HG03064 (cell line): ENCODE measurements around the gene EWSR1.

ENCODE experiments used
- ATAC-seq: cut with Tn5 transposase; IDR thresholded peaks from one replicate; pipeline ENCODE4 v1.9.1; 2021; ENCODE audit warnings: low read depth; ENCODE audit not compliant: unreplicated experiment

The EWSR1 gene

DNA sequence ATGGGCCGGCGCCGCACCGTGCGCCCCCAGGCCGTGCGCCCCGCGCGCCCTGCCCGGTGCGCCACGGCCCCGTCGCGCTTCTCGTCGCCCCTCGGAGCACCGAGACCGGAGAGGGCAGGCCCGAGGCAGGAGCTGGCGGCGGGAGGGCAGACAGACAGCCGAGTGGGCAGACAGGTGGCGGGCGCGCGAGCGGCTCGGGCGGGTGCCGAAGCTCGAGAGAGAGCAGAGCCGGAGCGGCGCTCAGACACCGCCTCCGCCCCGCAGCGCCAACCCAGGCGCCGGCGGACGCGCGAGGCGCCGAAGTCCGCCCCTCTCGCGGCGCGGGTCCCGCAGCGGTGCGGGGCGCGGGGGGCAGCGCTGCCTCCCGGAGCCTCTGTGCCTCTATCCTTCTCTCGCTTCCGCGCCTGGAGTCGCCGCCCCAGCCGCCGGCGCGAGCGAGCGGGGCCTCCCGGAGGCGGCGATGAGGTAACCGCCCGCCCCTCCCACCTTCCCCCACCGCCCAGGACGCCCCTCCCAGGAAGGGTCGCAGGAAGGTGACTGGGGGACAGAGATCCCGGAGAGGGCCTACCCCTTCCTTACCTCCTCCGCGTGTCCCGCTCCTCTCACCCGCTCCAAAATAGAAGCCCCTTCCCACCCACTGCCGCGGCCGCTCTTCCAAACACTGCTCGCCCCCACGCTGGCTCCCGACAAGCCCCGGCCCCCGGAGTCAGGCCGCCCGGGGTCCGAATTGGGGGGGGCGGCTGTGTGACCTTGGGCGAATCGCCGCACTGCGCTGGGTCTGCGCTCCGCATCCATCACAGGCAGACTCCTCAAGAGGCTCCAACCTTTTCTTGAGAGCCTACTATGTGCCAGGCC is 47.4 kb downstream of the EWSR1 start, which contains the start of gene RASL10A:
Gene RASL10A (minus strand): TSS at position 412 of the 855 bp plus-strand sequence. CDS start 451 bp downstream, outside the sequence.
- no peak for ATAC-seq

DNA sequence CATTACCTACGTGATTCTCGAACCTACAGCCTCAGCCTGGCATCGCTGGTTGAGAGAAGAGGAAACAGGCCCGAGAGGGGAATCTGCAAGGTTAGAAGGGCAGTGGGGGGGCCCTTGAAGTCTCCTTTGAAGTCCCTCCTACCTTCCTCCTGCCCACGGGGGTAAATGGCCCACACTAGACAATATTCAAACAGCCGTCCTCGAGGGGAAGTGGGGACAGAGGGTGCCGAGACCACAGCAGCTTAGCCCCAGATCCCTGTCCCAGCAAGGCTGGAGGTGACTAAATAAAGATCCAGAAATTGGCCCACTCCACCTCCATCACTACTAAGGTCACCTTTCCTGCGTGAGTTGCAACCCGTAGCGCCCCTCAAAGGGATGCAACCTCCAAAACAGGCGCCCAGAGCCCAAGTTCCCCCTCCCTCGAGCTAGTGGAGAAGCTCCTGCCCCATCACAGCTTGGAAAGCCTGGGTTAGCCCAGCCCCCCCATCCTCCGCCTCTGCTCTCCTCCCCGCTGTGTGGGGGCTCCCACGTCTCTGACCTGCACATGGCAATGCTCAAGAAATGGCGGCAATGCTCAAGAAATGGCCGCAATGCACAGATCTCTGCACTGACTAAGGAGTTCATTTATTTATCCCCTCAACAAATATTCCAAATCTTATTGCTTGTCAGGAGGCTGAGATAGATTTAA is 48.2 kb downstream of the EWSR1 start:
- no peak for ATAC-seq

- ATAC-seq, result no peak
These were observed 49.9 kb downstream of the EWSR1 start for GRCh38 chr22:29317827-29318454.

DNA sequence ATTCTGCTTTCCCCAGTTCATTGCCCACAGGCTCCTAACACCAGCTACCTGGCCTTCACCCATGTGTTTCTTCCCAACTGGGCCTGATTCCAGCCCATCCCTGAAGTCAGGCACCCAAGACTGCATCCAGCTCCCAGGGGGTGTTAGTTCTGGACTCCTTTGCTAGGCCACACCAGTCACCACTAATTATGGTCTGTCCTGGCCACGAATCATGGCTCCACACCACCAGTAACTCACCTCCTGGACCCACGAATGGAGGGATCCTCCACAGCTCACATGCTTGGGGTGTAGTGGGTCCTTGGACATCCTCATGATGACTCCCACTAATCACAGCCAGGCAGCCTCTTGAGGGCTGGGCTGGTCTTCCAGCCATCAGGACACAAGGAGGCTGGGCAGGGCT is 51.0 kb downstream of the EWSR1 start:
- no peak for ATAC-seq

DNA sequence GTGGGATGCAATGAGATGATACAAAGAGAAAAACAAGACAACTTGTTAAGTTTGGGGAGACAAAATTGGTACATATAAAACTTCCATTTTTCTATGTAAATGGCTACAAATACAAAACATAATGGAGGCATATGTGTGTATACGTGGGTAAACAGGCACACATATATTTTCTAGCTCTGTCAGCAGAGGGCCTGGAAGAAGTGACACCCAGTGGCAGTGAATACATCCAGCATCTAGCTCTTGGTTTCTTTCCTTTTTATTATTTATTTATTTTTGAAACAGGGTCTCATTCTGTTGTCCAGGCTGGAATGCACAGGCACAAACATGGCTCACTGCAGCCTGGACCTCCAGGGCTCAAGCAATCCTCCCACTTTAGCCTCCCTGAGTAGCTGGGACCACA is 52.5 kb downstream of the EWSR1 start:
- no peak for ATAC-seq

GRCh38 chr22:29323641-29324040 is 55.6 kb downstream of the EWSR1 start:
- ATAC-seq, result no peak

GRCh38 chr22:29325356-29325755 is 57.3 kb downstream of the EWSR1 start:
- ATAC-seq, result no peak

DNA sequence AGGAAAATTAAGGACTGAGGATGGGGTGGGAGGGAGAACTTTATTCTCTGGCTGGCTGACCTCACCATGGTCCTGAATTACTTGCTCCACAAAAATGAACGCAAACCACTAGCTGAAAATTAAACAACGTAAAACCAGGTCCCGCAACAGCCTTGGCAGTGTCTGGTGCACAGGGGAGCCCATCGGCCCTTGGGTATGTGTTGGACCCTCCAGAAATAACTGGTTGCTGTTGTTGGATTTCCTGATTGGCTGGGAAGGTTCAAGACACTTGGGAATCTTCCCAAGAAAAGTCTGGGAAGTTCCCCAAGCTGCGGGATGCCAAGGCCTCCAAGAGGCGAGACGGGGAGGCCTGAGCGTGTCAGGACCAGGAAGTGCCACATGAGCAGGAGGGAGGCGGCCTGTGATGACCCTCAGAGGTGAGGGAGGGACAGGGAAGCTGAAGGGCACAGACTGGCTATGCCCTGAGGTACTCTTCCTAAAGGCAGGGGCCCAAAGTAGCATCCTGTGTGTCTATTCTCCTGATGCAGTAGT is 57.8 kb downstream of the EWSR1 start:
- no peak for ATAC-seq

- ATAC-seq, result no peak
These were observed 58.4 kb downstream of the EWSR1 start for GRCh38 chr22:29326481-29326880.

GRCh38 chr22:29327089-29327764 is 59.2 kb downstream of the EWSR1 start:
- no peak for ATAC-seq

DNA sequence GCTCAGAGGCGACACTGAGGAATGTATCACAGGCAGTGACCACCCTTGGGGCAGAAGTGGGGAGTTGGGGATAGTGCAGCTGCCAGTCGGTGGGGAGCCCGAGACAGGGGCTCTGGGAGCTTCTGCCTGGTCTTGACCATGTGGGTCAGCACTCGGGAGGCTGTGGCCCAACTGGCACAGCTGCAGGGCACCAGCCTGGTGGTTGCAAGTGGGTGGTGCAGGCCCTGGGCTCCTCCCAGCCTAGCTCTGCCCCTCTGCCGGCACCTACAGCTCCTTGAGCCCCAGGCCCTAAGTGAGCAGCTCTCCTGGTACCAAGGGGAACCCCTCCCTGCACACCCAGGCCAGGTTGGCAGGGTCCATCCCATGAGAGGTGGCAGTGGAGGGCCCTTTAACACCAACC is 60.0 kb downstream of the EWSR1 start:
- no peak for ATAC-seq

- ATAC-seq, result no peak
These were observed 60.8 kb downstream of the EWSR1 start for GRCh38 chr22:29328566-29329500.

DNA sequence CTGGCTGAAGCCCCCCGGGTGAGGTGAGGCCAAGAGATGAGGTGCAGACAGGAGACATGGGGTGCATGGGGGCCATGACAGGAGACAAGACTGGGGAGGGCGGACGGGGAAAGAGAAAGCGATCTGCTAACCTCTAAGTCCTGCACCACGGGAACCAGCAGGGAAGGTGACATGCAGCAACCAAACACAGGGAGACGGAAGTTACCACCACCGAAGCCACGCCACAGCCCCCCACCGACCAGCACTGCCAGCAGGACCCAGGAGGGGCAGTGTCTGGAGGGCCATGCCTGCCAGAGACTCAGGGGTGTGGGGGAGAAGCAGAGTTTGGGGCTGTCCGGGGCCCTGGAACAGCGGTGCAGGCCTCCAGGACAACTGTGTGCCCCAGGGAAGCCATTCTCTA is 61.5 kb downstream of the EWSR1 start:
- ATAC-seq, result no peak

DNA sequence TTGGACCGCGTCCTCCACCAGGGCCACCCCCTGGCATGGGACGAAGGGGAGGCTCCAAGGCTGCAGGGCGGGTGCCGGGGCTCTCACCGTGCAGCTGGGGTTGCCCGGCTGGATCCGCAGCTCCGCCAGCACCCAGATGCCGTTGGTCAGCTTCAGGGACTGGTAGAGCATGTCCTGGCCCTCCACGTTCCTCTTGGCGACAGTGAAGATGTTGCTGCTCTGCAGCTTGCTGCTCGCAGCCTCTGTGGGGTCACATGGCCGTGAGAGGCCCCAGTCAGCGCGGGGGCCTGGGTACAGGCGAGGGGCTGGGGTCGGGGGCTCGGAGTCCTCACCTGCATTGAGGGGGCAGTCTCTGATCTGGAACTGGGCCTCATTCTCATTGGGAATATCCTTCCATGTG is 62.2 kb downstream of the EWSR1 start:
- ATAC-seq, result no peak

DNA sequence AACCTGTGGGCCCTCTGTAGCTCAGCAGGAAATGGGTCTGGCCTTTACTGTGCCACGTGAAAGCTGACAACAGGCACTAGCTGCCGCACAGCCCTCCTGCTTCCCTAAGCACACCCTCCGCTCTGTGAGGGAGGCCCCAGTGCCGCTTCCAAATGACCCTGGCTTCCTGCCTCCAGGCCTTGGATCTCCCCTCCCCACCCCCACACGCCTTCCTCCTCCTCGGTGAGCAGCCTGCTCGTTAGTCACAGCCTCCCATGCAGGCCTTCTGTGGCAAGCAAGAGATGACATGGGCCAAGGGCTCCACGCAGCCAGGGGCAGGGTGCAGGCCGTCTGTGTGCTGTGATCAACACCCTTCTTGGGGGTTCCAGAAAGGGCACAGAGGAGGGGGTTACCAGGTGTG is 62.7 kb downstream of the EWSR1 start:
- ATAC-seq, result no peak

DNA sequence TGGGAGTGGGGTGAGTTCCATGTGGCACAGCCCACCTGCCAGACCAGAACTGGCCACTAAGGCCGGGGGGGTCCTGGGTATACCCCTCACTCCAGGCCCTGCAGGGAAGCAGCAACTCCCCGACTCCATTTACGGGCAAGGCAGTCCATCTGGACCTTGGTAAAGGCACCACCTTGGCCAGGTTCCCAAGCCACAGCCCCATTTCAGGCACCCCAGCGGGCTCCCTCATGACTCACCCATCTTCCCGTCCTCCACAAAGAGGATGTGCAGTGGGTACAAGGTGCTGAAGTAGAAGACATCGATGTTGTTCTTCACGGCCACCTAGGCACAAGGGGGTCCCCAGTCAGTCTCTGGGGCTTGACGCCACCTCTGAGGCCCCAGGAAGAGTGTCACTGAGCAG is 63.1 kb downstream of the EWSR1 start:
- ATAC-seq, result no peak

- no peak for ATAC-seq
These were observed 63.7 kb downstream of the EWSR1 start for GRCh38 chr22:29331658-29332300.

DNA sequence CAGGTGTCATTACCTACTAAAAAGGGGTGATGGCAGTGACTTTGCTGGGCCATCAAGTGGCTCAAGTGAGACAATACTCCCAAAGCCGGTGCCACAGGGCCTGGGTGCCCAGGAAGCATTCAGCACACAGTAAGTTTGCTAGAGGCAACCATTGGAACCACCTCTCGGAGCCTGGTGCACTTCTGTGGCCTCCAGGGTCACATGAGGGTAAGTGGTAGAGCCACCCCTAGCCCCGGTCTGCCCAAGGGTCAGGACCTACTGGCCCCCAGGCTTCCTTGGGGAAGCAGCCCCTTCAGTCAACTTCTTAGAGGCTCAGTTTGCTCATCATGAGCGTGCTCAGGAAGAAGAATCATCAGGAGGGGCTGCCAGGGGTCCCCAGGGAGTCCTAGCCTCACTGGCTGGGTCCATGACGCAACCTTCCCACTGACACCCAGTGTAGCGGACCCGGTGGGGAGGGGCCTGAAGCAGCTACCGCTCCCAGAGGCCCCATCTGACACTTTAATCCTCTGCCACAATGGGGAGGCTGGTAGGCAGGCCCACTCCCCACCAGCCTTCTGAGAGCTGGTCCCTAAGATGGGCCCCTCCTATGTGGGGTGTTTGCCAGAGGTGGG is 64.9 kb downstream of the EWSR1 start:
- ATAC-seq, result no peak

- no peak for ATAC-seq
These were observed 66.1 kb downstream of the EWSR1 start for GRCh38 chr22:29334148-29334547.
